Measurements from ENCODE around the gene ZCCHC24.

The ZCCHC24 gene

GRCh38 chr10:79445161-79445976 lies at the start of gene ZCCHC24:
Gene ZCCHC24 (minus strand): TSS chr10:79445624. CDS start chr10:79445440, 184 bp downstream.
- peak; percentile 82 to 90 for DNase-seq (ENCODE audit: low read depth in 2 of 2)

GRCh38 chr10:79493806-79494205 lies 48.4 kb upstream of the ZCCHC24 start:
- no peak for DNase-seq (ENCODE audit: low read depth in 2 of 2)

- DNase-seq (ENCODE audit: low read depth in 2 of 2) = no peak
Observed at GRCh38 chr10:79492839-79493238, 47.4 kb upstream of the ZCCHC24 start.

- no peak for DNase-seq (ENCODE audit: low read depth in 2 of 2)
Observed at GRCh38 chr10:79492256-79492655, 46.8 kb upstream of the ZCCHC24 start.

- DNase-seq (ENCODE audit: low read depth in 2 of 2) = no peak
Observed at GRCh38 chr10:79491143-79491835, 45.9 kb upstream of the ZCCHC24 start.

GRCh38 chr10:79490400-79491142 lies 45.1 kb upstream of the ZCCHC24 start:
- no peak for DNase-seq (ENCODE audit: low read depth in 2 of 2)

GRCh38 chr10:79488870-79489269 lies 43.4 kb upstream of the ZCCHC24 start:
- DNase-seq (ENCODE audit: low read depth in 2 of 2) = no peak

GRCh38 chr10:79488336-79488735 lies 42.9 kb upstream of the ZCCHC24 start:
- no peak for DNase-seq (ENCODE audit: low read depth in 2 of 2)

- no peak for DNase-seq (ENCODE audit: low read depth in 2 of 2)
Observed at GRCh38 chr10:79487296-79488194, 42.1 kb upstream of the ZCCHC24 start.

GRCh38 chr10:79484476-79484875 lies 39.1 kb upstream of the ZCCHC24 start:
- DNase-seq (ENCODE audit: low read depth in 2 of 2) = no peak

GRCh38 chr10:79483948-79484347 lies 38.5 kb upstream of the ZCCHC24 start:
- DNase-seq (ENCODE audit: low read depth in 2 of 2) = no peak

- no peak for DNase-seq (ENCODE audit: low read depth in 2 of 2)
Observed at GRCh38 chr10:79483299-79483698, 37.9 kb upstream of the ZCCHC24 start.

- DNase-seq (ENCODE audit: low read depth in 2 of 2) = no peak
Observed at GRCh38 chr10:79482741-79483140, 37.3 kb upstream of the ZCCHC24 start.

- no peak for DNase-seq (ENCODE audit: low read depth in 2 of 2)
Observed at GRCh38 chr10:79482304-79482703, 36.9 kb upstream of the ZCCHC24 start.

- no peak for DNase-seq (ENCODE audit: low read depth in 2 of 2)
Observed at GRCh38 chr10:79479283-79479909, 34.0 kb upstream of the ZCCHC24 start.

- DNase-seq (ENCODE audit: low read depth in 2 of 2) = no peak
Observed at GRCh38 chr10:79477456-79477855, 32.0 kb upstream of the ZCCHC24 start.

GRCh38 chr10:79476645-79477044 lies 31.2 kb upstream of the ZCCHC24 start:
- no peak for DNase-seq (ENCODE audit: low read depth in 2 of 2)

GRCh38 chr10:79475877-79476276 lies 30.5 kb upstream of the ZCCHC24 start:
- DNase-seq (ENCODE audit: low read depth in 2 of 2) = no peak

- DNase-seq (ENCODE audit: low read depth in 2 of 2) = no peak
Observed at GRCh38 chr10:79475119-79475653, 29.8 kb upstream of the ZCCHC24 start.

GRCh38 chr10:79473496-79474095 lies 28.2 kb upstream of the ZCCHC24 start:
- no peak for DNase-seq (ENCODE audit: low read depth in 2 of 2)
